Non-pigmented ciliary epithelial cell (primary cell): ENCODE data around the gene TMEM63C.

Experiments
- DNase-seq: peaks from one replicate; pipeline ENCODE4 v3.0.0-alpha.2; 2010; ENCODE audit warnings: low read depth

The TMEM63C gene

GRCh38 chr14:77197988-77198387, 16.4 kb downstream of the TMEM63C start:
- no peak for DNase-seq

GRCh38 chr14:77198561-77198960, 17.0 kb downstream of the TMEM63C start:
- DNase-seq: no peak

GRCh38 chr14:77199590-77199989, 18.0 kb downstream of the TMEM63C start:
- DNase-seq: no peak

GRCh38 chr14:77200406-77200985, 18.9 kb downstream of the TMEM63C start:
- DNase-seq: no peak

GRCh38 chr14:77201696-77202095, 20.1 kb downstream of the TMEM63C start:
- DNase-seq: no peak

- no peak for DNase-seq
Measured at GRCh38 chr14:77203611-77204458, 22.2 kb downstream of the TMEM63C start.

GRCh38 chr14:77204459-77204771, 22.8 kb downstream of the TMEM63C start:
- DNase-seq: no peak

GRCh38 chr14:77204907-77205306, 23.3 kb downstream of the TMEM63C start:
- DNase-seq: no peak

GRCh38 chr14:77205566-77205965, 24.0 kb downstream of the TMEM63C start:
- no peak for DNase-seq

- DNase-seq: no peak
Measured at GRCh38 chr14:77206261-77206824, 24.7 kb downstream of the TMEM63C start.

GRCh38 chr14:77206877-77207389, 25.3 kb downstream of the TMEM63C start:
- DNase-seq: no peak

GRCh38 chr14:77208291-77208978, 26.8 kb downstream of the TMEM63C start:
- peak; percentile 5 for DNase-seq

GRCh38 chr14:77208979-77209318, 27.4 kb downstream of the TMEM63C start:
- DNase-seq: no peak

- no peak for DNase-seq
Measured at GRCh38 chr14:77212097-77212870, 30.7 kb downstream of the TMEM63C start.

- no peak for DNase-seq
Measured at GRCh38 chr14:77212943-77213678, 31.5 kb downstream of the TMEM63C start.

- no peak for DNase-seq
Measured at GRCh38 chr14:77213679-77214016, 32.0 kb downstream of the TMEM63C start.

GRCh38 chr14:77214216-77214615, 32.6 kb downstream of the TMEM63C start:
- no peak for DNase-seq

GRCh38 chr14:77217551-77217950, 36.0 kb downstream of the TMEM63C start:
- no peak for DNase-seq

GRCh38 chr14:77219591-77219990, 38.0 kb downstream of the TMEM63C start:
- no peak for DNase-seq

- no peak for DNase-seq
Measured at GRCh38 chr14:77220246-77221017, 38.8 kb downstream of the TMEM63C start.
